SH-SY5Y (cell line): ENCODE data around the gene DLGAP1.

Experiments used
- GATA2 ChIP-seq: IDR thresholded peaks from 2 replicates; pipeline ENCODE4 v1.6.1; 2011; ENCODE audit warnings: mild to moderate bottlenecking, low read depth, low read length
- GATA3 ChIP-seq: IDR thresholded peaks from 2 replicates; pipeline ENCODE4 v1.6.1; 2011; ENCODE audit warnings: low read depth, mild to moderate bottlenecking, low read length, moderate library complexity

DNA sequence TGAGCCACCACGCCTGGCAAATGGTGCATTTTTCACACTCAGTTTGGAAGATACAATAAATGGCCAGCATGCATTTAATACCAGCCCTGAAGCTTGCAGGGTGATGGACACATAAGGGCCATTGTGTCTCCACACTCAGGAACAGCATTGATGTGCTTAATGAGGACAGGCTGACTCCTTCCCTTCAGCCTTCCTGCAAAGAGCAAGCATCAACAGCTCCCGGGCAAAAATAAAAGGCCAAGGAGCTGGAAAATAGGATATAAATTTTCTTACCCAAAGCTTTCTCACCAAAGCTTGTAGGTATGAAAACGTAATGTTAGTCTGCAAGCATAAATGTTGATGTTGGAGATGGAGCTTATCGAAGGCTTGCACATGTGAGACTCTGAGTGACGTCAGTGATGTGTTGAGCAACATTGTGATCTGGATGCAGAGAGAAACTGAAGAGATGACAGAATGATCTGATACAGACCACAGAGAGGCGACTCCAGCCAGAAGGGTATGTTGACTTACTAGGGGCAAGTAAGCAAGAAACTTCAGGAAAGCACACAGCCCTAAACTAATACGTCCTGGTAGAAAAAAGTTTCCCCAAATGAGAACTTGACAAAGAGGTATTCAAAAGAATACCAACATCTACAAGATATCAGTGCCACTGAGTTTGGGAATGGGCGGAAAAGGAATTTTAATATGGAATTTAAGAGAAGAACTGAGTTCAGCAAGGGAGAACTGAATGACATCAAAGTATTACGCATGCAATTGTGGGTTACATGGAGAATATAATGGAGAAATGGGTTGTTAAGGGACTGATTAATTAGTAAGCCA, 748.6 kb downstream of the DLGAP1 start:
- TF ChIP-seq GATA2 (no peak), GATA3 (no peak)
